ENCODE measurements around the gene PIEZO2.

The PIEZO2 gene

DNA sequence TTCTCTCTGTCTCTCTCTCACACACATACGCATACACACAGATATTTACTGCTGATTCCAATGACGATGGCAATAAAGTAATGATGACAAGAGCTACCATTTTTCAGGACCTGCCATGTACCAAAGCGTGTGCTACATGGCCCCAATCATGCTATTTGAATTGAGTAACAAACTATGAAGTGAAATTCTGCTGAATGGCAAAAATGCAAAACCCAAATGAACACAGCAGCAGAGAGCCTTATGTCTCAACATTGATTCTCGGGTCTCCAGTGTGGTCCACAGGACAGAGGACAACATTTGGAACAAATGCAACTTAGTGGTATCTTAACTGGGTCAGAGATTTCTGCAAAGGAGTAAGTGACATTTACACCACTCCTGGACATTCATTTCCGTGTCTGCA, 117.4 kb downstream of the PIEZO2 start:
- no peak overlapping the region for H3K9ac ChIP-seq (ENCODE audit: low read depth, low read length, poor library complexity, severe bottlenecking)

DNA sequence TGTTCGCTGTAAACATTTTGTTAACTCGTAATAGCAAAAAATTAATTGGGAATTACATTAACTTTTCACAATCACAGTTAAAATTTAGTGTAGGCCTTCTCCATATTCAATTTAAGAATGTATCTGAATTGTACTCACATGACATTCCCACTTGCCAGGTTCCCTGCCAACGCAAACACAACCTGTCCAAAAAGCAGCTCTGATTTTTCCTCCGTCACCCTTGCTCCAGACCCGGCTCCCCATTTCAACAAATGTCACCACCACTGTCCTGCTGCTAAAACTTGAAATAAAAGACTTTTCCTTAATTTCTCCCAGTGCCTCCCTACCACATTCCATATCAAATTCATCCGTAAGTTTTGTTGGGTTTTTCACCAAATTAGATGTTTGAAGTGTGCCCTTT, 120.3 kb downstream of the PIEZO2 start:
- Histone ChIP-seq H3K4me1 (ENCODE audit: insufficient read depth, low read length, poor library complexity, severe bottlenecking) (no peaks in the 10 kb centered on the region), H3K4me3 (ENCODE audit: low read length, poor library complexity, severe bottlenecking) (no peak overlapping the region), H3F3A (ENCODE audit: low read depth) (no peaks in the 10 kb centered on the region), H3K79me2 (ENCODE audit: insufficient read depth, low read length) (no peaks in the 10 kb centered on the region), H3K9ac (ENCODE audit: low read depth, low read length, poor library complexity, severe bottlenecking) (no peak overlapping the region), H3K36me3 (ENCODE audit: insufficient read depth, low read length) (no peaks in the 10 kb centered on the region), H2AFZ (ENCODE audit: low read length) (no peak overlapping the region), H4K20me1 (ENCODE audit: insufficient read depth, low read length, poor library complexity, severe bottlenecking) (no peaks in the 10 kb centered on the region), H3K9me2 (replicated peaks; ENCODE audit: low read depth, low read length) (no peaks in the 10 kb centered on the region), H3K27me3 (ENCODE audit: insufficient read depth, low read length, poor library complexity, severe bottlenecking) (no peaks in the 10 kb centered on the region), H3K9me3 (ENCODE audit: insufficient read depth, low read depth, low read length) (no peaks in the 10 kb centered on the region), H3K4me2 (ENCODE audit: low read depth, low read length, poor library complexity, severe bottlenecking) (no peak overlapping the region)
- TF ChIP-seq EZH2phosphoT487 (IDR thresholded peaks at IDR 0.05; ENCODE audit: borderline replicate concordance): no peak
- TF ChIP-seq, protein P1, sequence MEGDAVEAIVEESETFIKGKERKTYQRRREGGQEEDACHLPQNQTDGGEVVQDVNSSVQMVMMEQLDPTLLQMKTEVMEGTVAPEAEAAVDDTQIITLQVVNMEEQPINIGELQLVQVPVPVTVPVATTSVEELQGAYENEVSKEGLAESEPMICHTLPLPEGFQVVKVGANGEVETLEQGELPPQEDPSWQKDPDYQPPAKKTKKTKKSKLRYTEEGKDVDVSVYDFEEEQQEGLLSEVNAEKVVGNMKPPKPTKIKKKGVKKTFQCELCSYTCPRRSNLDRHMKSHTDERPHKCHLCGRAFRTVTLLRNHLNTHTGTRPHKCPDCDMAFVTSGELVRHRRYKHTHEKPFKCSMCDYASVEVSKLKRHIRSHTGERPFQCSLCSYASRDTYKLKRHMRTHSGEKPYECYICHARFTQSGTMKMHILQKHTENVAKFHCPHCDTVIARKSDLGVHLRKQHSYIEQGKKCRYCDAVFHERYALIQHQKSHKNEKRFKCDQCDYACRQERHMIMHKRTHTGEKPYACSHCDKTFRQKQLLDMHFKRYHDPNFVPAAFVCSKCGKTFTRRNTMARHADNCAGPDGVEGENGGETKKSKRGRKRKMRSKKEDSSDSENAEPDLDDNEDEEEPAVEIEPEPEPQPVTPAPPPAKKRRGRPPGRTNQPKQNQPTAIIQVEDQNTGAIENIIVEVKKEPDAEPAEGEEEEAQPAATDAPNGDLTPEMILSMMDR (conservative IDR thresholded peaks at IDR 0.05; ENCODE audit: low read length): no peak

More for the DNA sequence above, 117.4 kb downstream of the PIEZO2 start:
- no peaks in the 10 kb centered on the region for H3K36me3 ChIP-seq (ENCODE audit: insufficient read depth, low read length)
- H3K9me3 ChIP-seq (ENCODE audit: insufficient read depth, low read depth, low read length): no peaks in the 10 kb centered on the region
- H3K27me3 ChIP-seq (ENCODE audit: insufficient read depth, low read length, poor library complexity, severe bottlenecking): no peaks in the 10 kb centered on the region
- TF ChIP-seq, protein P1 (conservative IDR thresholded peaks at IDR 0.05; ENCODE audit: low read length): no peak
- no peak for TF ChIP-seq EZH2phosphoT487 (IDR thresholded peaks at IDR 0.05; ENCODE audit: borderline replicate concordance)
- no peak overlapping the region for H2AFZ ChIP-seq (ENCODE audit: low read length)
- no peak overlapping the region for H3K4me2 ChIP-seq (ENCODE audit: low read depth, low read length, poor library complexity, severe bottlenecking)
- no peaks in the 10 kb centered on the region for H4K20me1 ChIP-seq (ENCODE audit: insufficient read depth, low read length, poor library complexity, severe bottlenecking)
- H3K4me1 ChIP-seq (ENCODE audit: insufficient read depth, low read length, poor library complexity, severe bottlenecking): peaks cover 10% of the 10 kb centered on the region
- H3K79me2 ChIP-seq (ENCODE audit: insufficient read depth, low read length): no peaks in the 10 kb centered on the region
- no peaks in the 10 kb centered on the region for H3K9me2 ChIP-seq (replicated peaks; ENCODE audit: low read depth, low read length)
- H3K4me3 ChIP-seq (ENCODE audit: low read length, poor library complexity, severe bottlenecking): no peak overlapping the region
- H3F3A ChIP-seq (ENCODE audit: low read depth): no peaks in the 10 kb centered on the region

DNA sequence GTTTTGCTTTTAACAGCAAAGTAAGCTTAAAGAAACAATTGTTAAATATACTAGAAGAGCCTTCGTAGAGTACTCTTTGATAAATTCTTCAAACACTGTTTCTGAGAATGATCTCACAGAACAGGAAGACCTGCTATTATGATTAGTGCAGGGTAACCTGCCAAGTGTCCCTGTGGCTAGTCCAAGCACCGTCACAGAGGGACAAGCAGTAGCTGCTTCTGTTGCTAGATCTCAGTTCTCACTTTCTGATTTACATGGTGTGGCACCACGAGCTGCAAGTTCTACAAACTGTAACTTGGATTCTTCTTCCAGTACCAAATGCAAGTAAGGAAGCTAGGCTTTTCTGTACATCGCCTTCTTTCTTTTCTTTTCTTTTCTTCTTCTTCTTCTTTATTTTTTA, 121.5 kb downstream of the PIEZO2 start:
- Histone ChIP-seq H3K36me3 (ENCODE audit: insufficient read depth, low read length) (no peaks in the 10 kb centered on the region), H3K9me3 (ENCODE audit: insufficient read depth, low read depth, low read length) (no peaks in the 10 kb centered on the region), H3K9ac (ENCODE audit: low read depth, low read length, poor library complexity, severe bottlenecking) (no peak overlapping the region), H3K79me2 (ENCODE audit: insufficient read depth, low read length) (no peaks in the 10 kb centered on the region), H4K20me1 (ENCODE audit: insufficient read depth, low read length, poor library complexity, severe bottlenecking) (no peaks in the 10 kb centered on the region), H3K4me3 (ENCODE audit: low read length, poor library complexity, severe bottlenecking) (no peak overlapping the region), H3F3A (ENCODE audit: low read depth) (no peaks in the 10 kb centered on the region), H3K4me2 (ENCODE audit: low read depth, low read length, poor library complexity, severe bottlenecking) (no peak overlapping the region), H3K4me1 (ENCODE audit: insufficient read depth, low read length, poor library complexity, severe bottlenecking) (no peaks in the 10 kb centered on the region), H2AFZ (ENCODE audit: low read length) (no peak overlapping the region), H3K9me2 (replicated peaks; ENCODE audit: low read depth, low read length) (no peaks in the 10 kb centered on the region), H3K27me3 (ENCODE audit: insufficient read depth, low read length, poor library complexity, severe bottlenecking) (no peaks in the 10 kb centered on the region)
- no peak for TF ChIP-seq EZH2phosphoT487 (IDR thresholded peaks at IDR 0.05; ENCODE audit: borderline replicate concordance)
- TF ChIP-seq, protein P1 (conservative IDR thresholded peaks at IDR 0.05; ENCODE audit: low read length): no peak
